ENCODE measurements around the gene MRPS2. TPM values are rescaled to one million over a fixed set of nuclear protein-coding genes. Genes with fewer than 3 reads are reported as not detected.

Gene MRPS2
- total and polyA plus RNA-seq, 10 of the 15 experiments (the other 5 are each of a cell fraction or from before 2014, with no cell fraction given), result 3.3 to 103 (median 69.5) TPM

- H3K9me3 ChIP-seq (replicated peaks; ENCODE audit: control insufficient read depth, insufficient read depth, low read length), result no peaks in the 10 kb centered on the region
- no peaks in the 10 kb centered on the region for H3K36me3 ChIP-seq (ENCODE audit: control insufficient read depth in 2 of 2, insufficient read depth in 2 of 2, low read length in 1 of 2)
- FAIRE-seq (no peak), ATAC-seq (no peak), DNase-seq (ENCODE audit: low read depth, low spot score) (no peak)
- ChIA-PET POLR2A (no interaction called here), CTCF (no interaction called here), SMC1A (ENCODE audit: uncharacterized antibody, unreplicated experiment) (interaction anchor here (0.6 kb wide), 1 partner anchor 10 kb away, joined by 3 read pairs; no protein-coding TSS in a partner anchor), RAD21 (ENCODE audit: unreplicated experiment) (no interaction called here)
- intact Hi-C loops (cut with micrococcal nuclease; ENCODE audit: unreplicated experiment) (no loop called here), in situ Hi-C loops (cut with MboI) (no loop called here)
- no peak overlapping the region for H2AFZ ChIP-seq (ENCODE audit: control insufficient read depth, low read depth, low read length)
- no peak overlapping the region for H3K9ac ChIP-seq (ENCODE audit: control insufficient read depth, insufficient read depth, low read length)
- no peak overlapping the region for H3K4me2 ChIP-seq (ENCODE audit: control insufficient read depth, insufficient read depth)
- WGBS (ENCODE audit: insufficient coverage, insufficient replicate concordance, low lambda C conversion rate, missing lambda C conversion rate), result 57% methylated on average over 18 of the region's 18 CpGs
- H3K79me2 ChIP-seq (ENCODE audit: control insufficient read depth, insufficient read depth, low read length), result no peaks in the 10 kb centered on the region
- no peak overlapping the region for H3K27ac ChIP-seq (ENCODE audit: control insufficient read depth, insufficient read depth)
- no peaks in the 10 kb centered on the region for H4K20me1 ChIP-seq (ENCODE audit: control insufficient read depth, insufficient read depth)
- H3K27me3 ChIP-seq (replicated peaks in 1 of 2; ENCODE audit: control insufficient read depth in 2 of 2, insufficient read depth in 2 of 2, low read length in 1 of 2), result no peaks in the 10 kb centered on the region
- TF ChIP-seq SPI1 (IDR thresholded peaks at IDR 0.05; ENCODE audit: borderline replicate concordance, insufficient read depth, low read depth, low read length) (no peak), HDGF (IDR thresholded peaks at IDR 0.05) (no peak), BRCA1 (IDR thresholded peaks at IDR 0.05; ENCODE audit: low read depth, low read length) (no peak), RELA (IDR thresholded peaks at IDR 0.05; ENCODE audit: borderline replicate concordance, partially characterized antibody) (no peak), KDM1A (IDR thresholded peaks at IDR 0.05; ENCODE audit: borderline replicate concordance) (no peak)
- no peak overlapping the region for H3K4me3 ChIP-seq
- no peaks in the 10 kb centered on the region for H3K4me1 ChIP-seq (ENCODE audit: control insufficient read depth, insufficient read depth, low read length)
- BruUV-seq (replicated peaks), result no TSS peak
Observed at GRCh38 chr9:135489188-135489906, 11.1 kb upstream of the MRPS2 start.

- POLR2A ChIA-PET, result no interaction called here
Observed at GRCh38 chr9:135490166-135490870, 10.2 kb upstream of the MRPS2 start.

More at GRCh38 chr9:135490166-135490870, 10.2 kb upstream of the MRPS2 start:
- Histone ChIP-seq H3K27me3 (replicated peaks in 1 of 2; ENCODE audit: control insufficient read depth in 2 of 2, insufficient read depth in 2 of 2, low read length in 1 of 2) (no peaks in the 10 kb centered on the region), H3K27ac (ENCODE audit: control insufficient read depth, insufficient read depth) (no peak overlapping the region), H3K9ac (ENCODE audit: control insufficient read depth, insufficient read depth, low read length) (no peak overlapping the region), H3K79me2 (ENCODE audit: control insufficient read depth, insufficient read depth, low read length) (no peaks in the 10 kb centered on the region), H3K4me3 (no peak overlapping the region), H4K20me1 (ENCODE audit: control insufficient read depth, insufficient read depth) (no peaks in the 10 kb centered on the region), H3K4me1 (ENCODE audit: control insufficient read depth, insufficient read depth, low read length) (no peaks in the 10 kb centered on the region), H3K36me3 (ENCODE audit: control insufficient read depth in 2 of 2, insufficient read depth in 2 of 2, low read length in 1 of 2) (no peaks in the 10 kb centered on the region), H3K4me2 (ENCODE audit: control insufficient read depth, insufficient read depth) (no peak overlapping the region), H2AFZ (ENCODE audit: control insufficient read depth, low read depth, low read length) (no peak overlapping the region), H3K9me3 (replicated peaks; ENCODE audit: control insufficient read depth, insufficient read depth, low read length) (no peaks in the 10 kb centered on the region)
- in situ Hi-C loops (cut with MboI) (no loop called here), intact Hi-C loops (cut with micrococcal nuclease; ENCODE audit: unreplicated experiment) (no loop called here)
- ChIA-PET SMC1A (ENCODE audit: uncharacterized antibody, unreplicated experiment) (interaction anchor here (0.6 kb wide), 1 partner anchor 9 kb away, joined by 3 read pairs; no protein-coding TSS in a partner anchor), RAD21 (ENCODE audit: unreplicated experiment) (no interaction called here), CTCF (interaction anchor here (1.5 kb wide), 1 partner anchor 14 kb away, joined by 5 read pairs; no protein-coding TSS in a partner anchor)
- TF ChIP-seq TARDBP (IDR thresholded peaks at IDR 0.05; ENCODE audit: borderline replicate concordance), result no peak
- FAIRE-seq (no peak), ATAC-seq (no peak), DNase-seq (ENCODE audit: low read depth, low spot score) (no peak)
- no TSS peak for BruUV-seq (replicated peaks)
- 72% methylated on average over 16 of the region's 16 CpGs for WGBS (ENCODE audit: insufficient coverage, insufficient replicate concordance, low lambda C conversion rate, missing lambda C conversion rate)

All from GM12878 (cell line).